Mesenteric fat pad (tissue), 1 donor: Measurements from ENCODE around the gene RBM25. TPM values are rescaled to one million over a fixed set of nuclear protein-coding genes. Genes with fewer than 3 reads are reported as not detected.
A peak's percentile ranks its signal among the peaks of the same experiment; 100 is the strongest.
"Not testable (repeated sequence)": the region's sequence is repeated elsewhere in the genome, so short reads cannot be mapped to it uniquely, and the experiment has no call there.

ENCODE experiments used
- DNase-seq: peaks from one replicate; pipeline ENCODE4 v3.0.0-alpha.2; 2020; ENCODE audit warnings: low spot score
- long read RNA-seq: library from polyadenylated mRNA; unstranded; transcript quantifications from one replicate; pipeline ENCODE4 v2.0.0, GENCODE V29; 2020
- total RNA-seq: library from RNA; stranded (reverse); fragmentation: NEBNext Ultra II Directional; extraction: Animal tissue kit (Norgen Biotek cat#: 25700); gene quantifications from one replicate; pipeline ENCODE4 v1.2.1, GENCODE V29; 2021
- donor health status: DM: yes; HTN: yes; CAD: no.

RBM25 gene
- total RNA-seq, result 76.5 TPM
- long read RNA-seq, transcript RBM25-203 (9 exons, 2,470 nt), result major isoform, 17 of 113 reads
- long read RNA-seq, partial matches to known transcripts, result 80 of 113 reads
- long read RNA-seq, other reads (novel, unspliced or antisense), result 16 of 113 reads

- peak; percentile 98 for DNase-seq
These were observed at the start of gene RBM25 for GRCh38 chr14:73058224-73058921. TSS of gene RBM25 (plus strand) at chr14:73058534. CDS start at chr14:73071642, 13,108 bp downstream.

GRCh38 chr14:73011189-73011588 is 47.1 kb upstream of the RBM25 start:
- not testable (repeated sequence) for DNase-seq

- DNase-seq, result no peak
These were observed 44.2 kb upstream of the RBM25 start for GRCh38 chr14:73014105-73014504.

- not testable (repeated sequence) for DNase-seq
These were observed 42.8 kb upstream of the RBM25 start for GRCh38 chr14:73015552-73015951.

- not testable (repeated sequence) for DNase-seq
These were observed 42.3 kb upstream of the RBM25 start for GRCh38 chr14:73016011-73016410.

GRCh38 chr14:73022051-73022450 is 36.3 kb upstream of the RBM25 start:
- DNase-seq, result no peak

GRCh38 chr14:73025544-73025943 is 32.8 kb upstream of the RBM25 start:
- no peak for DNase-seq

- DNase-seq, result no peak
These were observed 32.0 kb upstream of the RBM25 start for GRCh38 chr14:73026243-73026844.

GRCh38 chr14:73026845-73027542 is 31.3 kb upstream of the RBM25 start, which contains the start of gene ZFYVE1:
TSS of gene ZFYVE1 (minus strand) at chr14:73027106. CDS start at chr14:73024508, 2,598 bp downstream.
- peak; percentile 97 for DNase-seq

GRCh38 chr14:73027546-73027945 is 30.8 kb upstream of the RBM25 start:
- no peak for DNase-seq

GRCh38 chr14:73027984-73028383 is 30.4 kb upstream of the RBM25 start:
- DNase-seq, result no peak

GRCh38 chr14:73036706-73037450 is 21.5 kb upstream of the RBM25 start:
- DNase-seq, result not testable (repeated sequence)

- DNase-seq, result no peak
These were observed 10.5 kb upstream of the RBM25 start for GRCh38 chr14:73047808-73048207.

- no peak for DNase-seq
These were observed 8.9 kb upstream of the RBM25 start for GRCh38 chr14:73049428-73049827.

- no peak for DNase-seq
These were observed 3.1 kb upstream of the RBM25 start for GRCh38 chr14:73055251-73055650.

- no peak for DNase-seq
These were observed 450 bp upstream of the RBM25 start for GRCh38 chr14:73057944-73058223.

- peak; percentile 86 for DNase-seq
These were observed 764 bp downstream of the RBM25 start for GRCh38 chr14:73058922-73059673.

- DNase-seq, result no peak
These were observed 11.3 kb downstream of the RBM25 start for GRCh38 chr14:73069585-73069984.

- no peak for DNase-seq
These were observed 32.7 kb downstream of the RBM25 start for GRCh38 chr14:73091044-73091443.

- DNase-seq, result no peak
These were observed 39.1 kb downstream of the RBM25 start for GRCh38 chr14:73097421-73097820.

GRCh38 chr14:73100334-73100733 is 42.0 kb downstream of the RBM25 start:
- no peak for DNase-seq
